Thyroid gland (tissue), 4 donors: ENCODE measurements around the gene CACNA1B. TPM values are rescaled to one million over a fixed set of nuclear protein-coding genes. Genes with fewer than 3 reads are reported as not detected.
"Not testable (repeated sequence)": the region's sequence is repeated elsewhere in the genome, so short reads cannot be mapped to it uniquely, and the experiment has no call there.

ENCODE experiments used
- DNase-seq, 2 donors: peaks; one replicate each; pipeline ENCODE4 v3.0.0-alpha.2; 2019
- H3K27ac ChIP-seq, 3 donors: fragments of 200-600 bp; sonication (generic); 1 replicate in 2 of 3; 2 replicates in 1 of 3; pipeline ENCODE4 v1.5.1; 2016 to 2019; ENCODE audit warnings: mild to moderate bottlenecking in 1 of 3, moderate library complexity in 1 of 3
- H3K27me3 ChIP-seq: fragments of 200-600 bp; sonication (generic); one replicate; pipeline ENCODE4 v1.5.1; 2019
- H3K36me3 ChIP-seq, 2 donors: fragments of 200-600 bp; sonication (generic); one replicate each; pipeline ENCODE4 v1.5.1; 2016 to 2019
- H3K4me1 ChIP-seq, 2 donors: fragments of 200-600 bp; sonication (generic); one replicate each; pipeline ENCODE4 v1.5.1; 2017 to 2019
- H3K4me3 ChIP-seq, 3 donors: fragments of 200-600 bp; sonication (generic); replicated peaks in 1 of 3; 1 replicate in 2 of 3; 2 replicates in 1 of 3; pipeline ENCODE4 v1.5.1; 2016; ENCODE audit warnings: mild to moderate bottlenecking in 1 of 3
- H3K9me3 ChIP-seq: fragments of 200-600 bp; sonication (generic); one replicate; pipeline ENCODE4 v1.5.1; 2017
- CTCF ChIP-seq, 6 experiments: fragments of 200-600 bp in 3 of 6; fragments of 450-650 bp in 3 of 6; sonication (generic) in 3 of 6; IDR thresholded peaks; one replicate each; pipeline ENCODE4 v1.5.1; 2016 to 2019; ENCODE audit warnings: antibody characterized with exemption in 6 of 6, mild to moderate bottlenecking in 2 of 6, inconsistent platforms in 1 of 6, moderate library complexity in 1 of 6
- POLR2A ChIP-seq, 2 donors: fragments of 450-650 bp; IDR thresholded peaks; one replicate each; pipeline ENCODE4 v1.6.1; 2017; ENCODE audit warnings: antibody characterized with exemption in 2 of 2, mild to moderate bottlenecking in 2 of 2, moderate library complexity in 1 of 2
- WGBS, 2 donors: methylation state at CpG; one replicate each; pipeline ENCODE4 v1.1.5; 2017; 5-methylcytosine and 5-hydroxymethylcytosine counted together
- intact Hi-C: fragments of 100-400 bp; cut with DNase I; formaldehyde crosslinking; loops from one replicate; pipeline ENCODE4 v1.15.1; 2023
- total RNA-seq, 4 donors: library from RNA; depleted of rRNA; stranded (reverse); fragments of >200 nt; gene quantifications; one replicate each; pipeline ENCODE4 v1.2.3, GENCODE V29; 2016

Gene CACNA1B
- total RNA-seq, 4 donors from 2014 or later, result 0.13 to 0.68 (median 0.35) TPM

GRCh38 chr9:138111607-138112006, 234.0 kb downstream of the CACNA1B start:
- Histone ChIP-seq H3K36me3 (no peaks in the 10 kb centered on the region), H3K27ac (no peak overlapping the region), H3K27me3 (no peaks in the 10 kb centered on the region), H3K4me1 (no peaks in the 10 kb centered on the region), H3K4me3 (no peak overlapping the region), H3K9me3 (no peaks in the 10 kb centered on the region)
- TF ChIP-seq CTCF (IDR thresholded peaks at IDR 0.05) (no peak), POLR2A (IDR thresholded peaks at IDR 0.05) (no peak)
- intact Hi-C loops, result no loop called here
- no peak for DNase-seq
- 91 to 93% methylated on average over 9 of the region's 9 CpGs for WGBS, 2 donors

GRCh38 chr9:138112090-138112748, 234.6 kb downstream of the CACNA1B start:
- 90 to 91% methylated on average over 16 of the region's 16 CpGs for WGBS, 2 donors
- TF ChIP-seq CTCF (IDR thresholded peaks at IDR 0.05) (no peak), POLR2A (IDR thresholded peaks at IDR 0.05) (no peak)
- Histone ChIP-seq H3K4me3 (no peak overlapping the region), H3K9me3 (no peaks in the 10 kb centered on the region), H3K27me3 (no peaks in the 10 kb centered on the region), H3K4me1 (no peaks in the 10 kb centered on the region), H3K36me3 (no peaks in the 10 kb centered on the region), H3K27ac (no peak overlapping the region)
- intact Hi-C loops, result no loop called here
- no peak for DNase-seq

GRCh38 chr9:138112791-138113600, 235.4 kb downstream of the CACNA1B start:
- no peak overlapping the region for H3K4me3 ChIP-seq
- no peak for TF ChIP-seq POLR2A (IDR thresholded peaks at IDR 0.05)
- no peak for TF ChIP-seq CTCF (IDR thresholded peaks at IDR 0.05)
- no peaks in the 10 kb centered on the region for H3K4me1 ChIP-seq
- 87 to 89% methylated on average over 36 of the region's 36 CpGs for WGBS, 2 donors
- intact Hi-C loops, result no loop called here
- no peaks in the 10 kb centered on the region for H3K27me3 ChIP-seq
- H3K36me3 ChIP-seq, result no peaks in the 10 kb centered on the region
- no peak for DNase-seq
- no peaks in the 10 kb centered on the region for H3K9me3 ChIP-seq
- H3K27ac ChIP-seq, result no peak overlapping the region

GRCh38 chr9:138113701-138114325, 236.2 kb downstream of the CACNA1B start:
- H3K9me3 ChIP-seq, H3K4me3 ChIP-seq, H3K27me3 ChIP-seq, DNase-seq, H3K27ac ChIP-seq, intact Hi-C loops, H3K36me3 ChIP-seq, H3K4me1 ChIP-seq: not testable (repeated sequence)
- WGBS, 2 donors, result 85 to 92% methylated on average over 21 to 22 of the region's 23 CpGs

- no peak overlapping the region for H3K27ac ChIP-seq
- no peaks in the 10 kb centered on the region for H3K9me3 ChIP-seq
- no peak overlapping the region for H3K4me3 ChIP-seq
- 90% methylated on average over 10 of the region's 10 CpGs for WGBS, 2 donors
- H3K36me3 ChIP-seq, result no peaks in the 10 kb centered on the region
- no peak for TF ChIP-seq POLR2A (IDR thresholded peaks at IDR 0.05)
- no peak for TF ChIP-seq CTCF (IDR thresholded peaks at IDR 0.05)
- intact Hi-C loops, result no loop called here
- no peaks in the 10 kb centered on the region for H3K4me1 ChIP-seq
- H3K27me3 ChIP-seq, result no peaks in the 10 kb centered on the region
- no peak for DNase-seq
These were observed 237.1 kb downstream of the CACNA1B start for GRCh38 chr9:138114501-138115245.
